HG03457 (cell line): ENCODE results near the gene L1CAM.

Experiments
- ATAC-seq: cut with Tn5 transposase; IDR thresholded peaks from one replicate; pipeline ENCODE4 v1.9.1; 2021; ENCODE audit warnings: moderate number of reproducible peaks; ENCODE audit not compliant: unreplicated experiment

Gene L1CAM

DNA sequence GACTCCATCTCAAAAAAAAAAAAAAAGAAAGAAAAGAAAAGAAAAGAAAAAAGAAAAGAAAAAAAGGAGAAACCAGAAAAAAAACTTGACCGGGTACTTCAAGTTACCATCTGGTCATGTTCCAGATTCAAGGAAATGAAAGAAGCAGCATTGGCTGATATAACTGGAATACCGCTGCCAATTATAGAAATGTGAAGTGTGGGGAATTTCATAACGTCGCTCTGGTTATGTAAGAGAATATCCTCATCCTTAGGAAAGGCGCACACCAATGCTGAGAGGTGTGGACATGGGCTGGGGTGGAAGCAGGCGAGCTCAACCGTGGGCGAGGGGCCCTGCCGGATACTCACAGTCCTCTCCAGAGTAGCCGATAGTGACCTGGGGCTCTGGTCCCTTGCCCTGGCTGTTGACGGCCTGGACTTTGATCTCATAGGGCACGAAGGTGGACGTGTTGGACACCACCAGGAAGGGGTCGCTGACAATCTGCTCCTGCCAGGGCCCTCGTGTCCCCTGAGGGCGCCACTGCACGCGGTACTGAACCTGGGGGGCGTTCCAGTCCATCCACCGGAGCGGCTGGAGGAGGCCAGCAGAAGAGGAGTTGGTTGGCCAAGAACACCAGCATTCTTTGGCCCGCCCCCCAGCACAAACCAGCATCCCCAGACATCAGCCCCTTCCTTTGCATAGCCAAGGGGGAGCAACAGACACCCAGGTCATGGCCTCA lies 19.5 kb downstream of the L1CAM start:
- ATAC-seq, result no peak

DNA sequence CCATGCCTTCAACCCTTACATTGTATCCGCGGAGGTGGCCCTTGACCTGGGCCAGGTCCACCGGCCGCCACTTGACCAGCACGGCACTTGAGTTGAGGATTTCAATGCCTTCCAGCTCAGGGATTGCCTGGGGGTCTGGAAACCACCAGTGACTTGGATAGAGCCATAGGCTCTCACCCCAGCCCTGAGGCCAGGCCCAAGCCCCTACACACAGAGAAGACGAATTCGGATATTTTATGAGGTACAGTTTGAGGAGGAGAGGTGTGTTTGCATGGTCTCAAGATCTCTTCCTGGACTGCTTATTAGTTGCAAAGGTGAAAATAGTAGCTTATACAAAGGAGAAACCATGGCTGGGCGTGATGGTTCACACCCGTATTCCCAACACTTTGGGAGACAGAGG lies 20.3 kb downstream of the L1CAM start:
- ATAC-seq, result no peak

DNA sequence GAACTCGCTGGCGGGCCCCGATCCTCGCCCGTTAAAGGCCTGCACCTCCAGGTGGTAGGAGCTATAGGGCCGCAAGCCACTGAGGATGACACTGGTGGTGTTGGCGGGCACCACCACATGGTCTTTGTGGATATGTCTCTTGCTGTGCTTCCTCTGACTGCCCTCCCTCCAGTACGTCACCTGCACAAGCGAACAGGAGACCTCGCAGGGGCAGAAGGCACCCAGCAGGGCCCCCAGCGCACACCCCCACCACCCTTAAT lies 20.7 kb downstream of the L1CAM start:
- no peak for ATAC-seq

DNA sequence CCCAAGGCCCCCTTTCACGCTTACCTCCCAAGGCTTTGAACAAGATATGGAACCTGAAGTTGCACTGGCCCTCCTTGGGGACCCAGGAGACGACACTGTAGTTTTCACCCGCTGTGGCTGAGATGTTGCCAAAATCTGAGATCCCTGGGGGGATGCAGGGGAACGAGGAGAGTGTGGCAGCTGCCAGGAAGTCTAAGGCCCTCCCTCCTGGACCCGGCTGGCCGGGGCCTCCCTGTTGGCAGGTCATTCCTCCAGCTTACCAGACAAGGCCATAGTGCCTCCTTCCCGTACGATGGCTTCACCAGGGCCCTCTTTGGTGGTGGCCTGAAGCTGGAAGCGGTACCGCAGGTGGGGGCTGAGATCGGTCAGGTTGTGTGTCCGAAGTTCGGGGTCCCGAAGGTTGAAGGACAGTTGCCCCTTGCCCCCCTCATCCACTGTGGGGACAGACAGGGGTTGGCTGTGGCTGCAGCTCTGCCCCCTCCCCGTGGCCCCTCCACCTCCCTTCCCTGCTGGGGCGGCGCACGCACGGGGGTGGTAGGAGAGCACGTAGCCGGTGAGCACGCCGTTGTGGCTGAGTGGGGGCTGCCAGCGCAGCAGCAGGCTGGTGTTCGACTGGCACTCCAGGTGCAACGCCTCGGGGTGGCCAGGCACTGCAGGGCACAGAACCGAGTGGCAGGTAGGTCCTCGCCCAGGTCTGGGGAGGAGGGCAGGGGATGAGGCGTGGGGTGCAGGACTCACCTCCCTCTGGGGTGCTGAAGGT lies 21.2 kb downstream of the L1CAM start:
- no peak for ATAC-seq

DNA sequence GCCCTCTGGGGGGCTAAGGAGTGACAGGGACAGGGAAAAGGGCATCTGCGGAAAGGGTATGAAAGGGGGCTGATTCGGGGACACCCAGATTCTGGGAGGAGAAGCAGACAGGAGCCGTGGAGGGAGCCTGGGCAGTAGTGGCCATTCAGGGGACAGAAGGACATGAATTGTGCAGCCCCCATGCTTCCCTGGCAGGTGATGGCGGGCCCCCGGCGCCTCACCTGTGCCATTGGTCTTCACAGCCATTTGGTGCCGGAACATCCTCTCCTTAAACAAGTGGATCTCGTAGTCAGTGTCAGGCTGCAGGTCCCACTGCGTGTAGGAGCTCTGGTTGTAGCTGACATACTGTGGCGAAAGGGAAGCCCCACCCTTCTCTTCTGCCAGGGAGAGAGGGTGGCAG lies 21.9 kb downstream of the L1CAM start:
- ATAC-seq, result no peak

DNA sequence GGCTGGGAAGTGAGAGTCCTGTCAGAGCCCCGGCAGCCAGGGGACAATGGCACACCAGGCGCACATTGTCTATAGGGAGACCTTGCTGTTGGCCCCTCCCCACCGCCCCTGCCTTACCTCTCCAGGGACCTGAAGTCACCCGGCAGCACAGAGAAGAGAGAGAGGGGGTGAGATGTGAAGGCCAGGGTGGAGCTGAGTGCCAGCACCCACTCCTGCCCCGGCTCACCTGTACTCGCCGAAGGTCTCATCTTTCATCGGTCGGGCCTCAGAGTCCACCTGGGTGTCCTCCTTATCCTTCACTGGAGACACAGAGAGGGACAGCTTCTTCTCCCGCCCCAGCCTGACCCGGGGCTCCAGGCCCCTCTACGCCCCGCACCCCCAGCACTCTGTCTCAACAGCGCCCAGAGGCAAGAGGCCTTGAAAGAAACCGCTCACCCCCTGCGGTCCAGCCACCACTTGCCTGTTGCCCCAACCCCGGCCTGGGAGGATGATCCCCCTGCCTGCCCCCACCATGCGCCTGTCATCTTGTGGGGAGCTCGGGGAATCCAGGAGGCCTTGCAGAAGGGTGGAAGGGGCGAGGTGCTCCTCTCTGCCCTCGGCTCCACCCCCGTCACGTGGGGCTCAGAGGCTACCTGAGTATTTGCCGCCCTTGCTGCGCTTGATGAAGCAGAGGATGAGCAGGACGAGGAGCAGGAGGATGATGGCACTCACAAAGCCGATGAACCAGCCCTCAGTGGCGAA lies 22.6 kb downstream of the L1CAM start:
- no peak for ATAC-seq

DNA sequence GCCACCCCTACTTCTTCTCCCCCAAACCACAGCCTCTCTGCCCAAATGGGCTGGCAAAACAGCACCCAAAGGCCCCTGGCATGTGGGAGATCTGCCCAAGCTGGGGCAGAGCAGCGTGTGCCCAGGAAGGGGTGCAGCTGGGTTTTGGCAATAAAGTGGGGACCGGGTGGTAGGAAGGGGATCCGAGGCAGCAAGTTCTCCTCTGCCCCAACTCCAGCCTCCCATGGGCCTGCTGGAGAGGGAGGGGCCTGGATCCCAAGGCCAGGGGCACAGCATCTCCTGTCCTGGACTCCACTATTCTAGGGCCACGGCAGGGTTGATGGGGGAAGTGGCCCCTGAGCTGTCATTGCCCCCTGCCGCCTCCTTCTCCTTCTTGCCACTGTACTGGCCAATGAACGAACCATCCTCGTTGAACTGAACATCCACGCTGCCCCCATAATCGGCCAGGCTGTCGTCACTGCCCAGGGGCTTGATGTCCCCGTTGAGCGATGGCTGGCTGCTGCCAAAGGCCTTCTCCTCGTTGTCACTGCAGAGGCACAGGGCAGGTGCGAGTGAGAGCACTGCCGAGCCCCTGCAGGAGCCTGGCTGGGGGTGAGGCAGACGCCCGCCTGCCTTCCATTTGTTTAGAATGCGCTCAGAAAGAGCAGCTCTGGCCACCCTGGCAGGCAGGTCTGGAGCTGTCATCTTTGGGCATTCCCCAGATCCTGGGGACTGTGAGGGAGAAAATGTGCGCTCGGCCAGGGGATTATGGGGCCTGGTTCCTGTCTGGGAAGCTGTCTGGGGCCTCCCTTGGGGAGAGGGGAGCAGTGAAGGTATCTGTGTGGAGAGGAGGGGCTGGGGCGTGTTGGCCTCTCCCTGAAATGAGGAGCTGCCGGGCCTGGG lies 23.4 kb downstream of the L1CAM start:
- ATAC-seq, result no peak

DNA sequence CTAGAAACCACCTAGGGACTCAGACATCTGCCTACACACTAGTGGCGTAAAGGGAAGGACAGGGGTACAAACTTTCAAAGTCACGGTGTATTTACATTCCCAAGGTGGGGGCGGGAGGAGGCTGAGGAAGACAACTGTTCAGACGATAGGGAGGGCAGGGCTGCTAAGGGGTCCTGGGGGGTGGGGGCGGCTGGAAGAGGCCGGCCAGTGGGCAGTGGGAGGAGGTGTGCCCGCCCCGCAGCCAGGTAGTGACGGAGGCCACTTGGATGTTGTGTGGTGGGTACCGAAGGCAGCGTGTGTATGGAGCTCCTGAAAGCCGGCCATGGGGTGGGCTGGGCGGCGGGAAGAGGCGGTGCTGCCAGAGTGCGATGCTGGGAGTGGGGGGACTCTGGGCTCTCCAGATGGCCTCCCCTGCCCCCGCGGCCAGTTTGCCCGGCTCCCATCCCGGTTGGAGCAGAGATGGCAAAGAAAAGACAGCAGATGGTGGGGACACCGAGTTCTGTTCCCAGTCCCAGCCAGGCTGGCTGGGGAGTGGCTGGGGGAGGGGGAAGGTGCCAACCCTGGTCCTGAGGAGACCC lies 24.2 kb downstream of the L1CAM start:
- no peak for ATAC-seq

DNA sequence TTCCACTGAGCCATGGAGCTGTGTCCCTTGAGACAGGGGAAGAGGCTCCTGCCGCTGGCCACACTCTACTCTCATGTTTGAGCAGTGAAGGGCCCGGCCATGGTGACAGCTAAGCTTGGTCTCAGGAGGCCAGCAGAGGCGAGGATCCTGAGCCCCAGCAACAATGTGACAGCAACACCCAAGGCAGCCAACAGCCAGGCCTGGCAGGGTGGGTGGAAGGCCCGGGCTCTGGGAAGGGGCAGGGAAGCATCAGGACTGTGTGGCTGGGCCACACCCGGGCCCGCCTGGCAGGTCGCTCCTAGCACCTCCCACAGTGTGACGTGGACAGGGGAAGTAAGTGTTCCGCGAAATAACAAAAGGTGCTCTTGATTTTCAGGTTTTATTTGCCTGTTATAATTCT lies 24.8 kb downstream of the L1CAM start:
- no peak for ATAC-seq

DNA sequence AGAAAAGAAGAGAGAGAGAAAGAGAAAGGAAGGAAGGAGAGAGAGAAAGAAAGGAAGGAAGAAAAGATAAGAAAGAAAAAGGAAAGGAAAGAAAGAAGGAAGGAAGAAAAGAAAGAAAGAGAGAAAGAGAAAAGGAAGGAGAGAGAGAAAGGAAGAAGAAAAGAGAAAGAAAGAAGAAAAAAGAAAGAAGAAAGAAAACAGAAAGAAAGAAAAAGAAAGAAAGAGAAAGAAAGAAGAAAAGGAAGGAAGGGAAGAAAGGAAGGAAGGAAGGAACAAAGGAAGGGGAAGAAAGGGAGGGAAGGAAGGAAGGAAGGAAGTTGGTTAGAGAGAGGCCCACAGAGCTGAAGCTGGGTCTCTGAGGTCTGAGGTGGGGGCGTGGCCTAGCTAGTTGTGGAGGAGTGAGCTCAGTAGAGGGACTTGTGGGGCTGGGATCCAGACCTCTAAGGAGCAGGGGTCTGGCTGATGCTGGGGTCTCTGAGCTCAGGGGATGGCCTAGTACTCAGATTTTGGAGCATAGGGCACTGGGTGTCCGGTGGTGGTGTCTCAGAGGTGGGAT lies 28.5 kb downstream of the L1CAM start:
- no peak for ATAC-seq

DNA sequence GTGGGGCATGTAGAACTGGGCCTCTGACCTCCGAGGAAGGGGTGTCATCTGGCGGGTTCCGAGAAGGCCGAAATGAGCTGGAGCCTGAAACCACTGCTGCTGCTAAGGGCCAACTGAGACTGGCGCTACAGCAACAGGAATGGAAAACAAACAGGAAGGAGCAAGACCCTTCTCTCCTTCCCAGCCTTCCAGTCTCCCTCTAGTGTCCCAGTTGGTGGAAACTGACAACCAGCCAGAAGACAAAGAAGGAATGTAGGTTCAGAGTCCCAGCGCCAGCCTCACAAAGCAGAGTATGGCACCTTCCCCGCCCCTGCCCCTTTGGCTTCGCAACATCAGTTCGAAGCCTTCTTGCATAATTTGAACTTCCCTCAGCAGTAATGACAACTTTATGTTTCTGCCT lies 31.3 kb downstream of the L1CAM start:
- no peak for ATAC-seq

DNA sequence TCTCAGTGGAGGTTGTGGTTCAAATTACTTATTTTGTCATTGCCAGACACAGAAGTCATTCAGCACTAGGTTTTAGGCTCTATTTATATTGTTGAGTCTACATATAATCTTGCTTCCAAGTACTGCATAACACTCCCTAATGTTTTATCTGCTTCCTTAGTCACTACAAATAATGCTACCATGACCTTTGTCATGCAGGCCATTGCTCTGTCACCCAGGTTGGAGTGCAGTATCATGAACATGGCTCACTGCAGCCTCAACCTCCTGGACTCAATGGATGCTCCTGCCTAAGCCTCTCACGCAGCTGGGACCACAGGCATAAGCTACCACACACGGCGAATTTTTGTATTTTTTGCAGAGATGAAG lies 32.1 kb downstream of the L1CAM start:
- ATAC-seq, result no peak

DNA sequence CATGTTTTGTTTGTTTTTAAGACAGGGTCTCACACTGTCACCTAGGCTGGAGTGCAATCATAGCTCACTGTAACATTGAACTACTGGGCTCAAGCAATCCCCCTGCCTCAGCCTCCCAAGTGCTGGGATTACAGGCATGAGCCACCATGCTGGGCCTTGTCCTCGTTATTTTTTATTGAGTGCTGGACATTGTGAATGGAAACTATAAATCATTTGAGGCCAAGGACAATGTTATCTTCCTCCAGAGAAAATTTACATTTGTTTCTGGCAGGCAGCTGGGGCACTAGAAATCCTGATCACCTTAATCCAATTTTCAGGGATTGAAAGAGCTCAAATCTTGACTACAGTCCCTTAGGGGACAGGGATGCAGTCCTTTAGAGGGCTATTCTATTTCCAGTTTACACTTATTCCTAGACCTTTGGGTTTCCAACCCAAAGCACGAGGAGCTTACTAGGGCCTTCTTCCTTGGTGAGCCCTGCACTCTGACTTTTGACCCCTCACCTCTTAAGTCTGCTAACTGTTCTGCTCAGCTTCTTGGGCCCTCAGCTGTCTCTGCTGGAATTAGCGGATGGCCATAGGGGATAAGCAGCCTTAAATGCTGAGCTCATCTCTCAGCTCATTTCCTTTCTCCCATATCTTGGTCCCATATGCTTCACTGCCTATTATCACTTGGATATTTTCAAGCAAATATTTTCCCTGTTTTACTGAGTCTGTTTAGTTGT lies 32.6 kb downstream of the L1CAM start:
- no peak for ATAC-seq

DNA sequence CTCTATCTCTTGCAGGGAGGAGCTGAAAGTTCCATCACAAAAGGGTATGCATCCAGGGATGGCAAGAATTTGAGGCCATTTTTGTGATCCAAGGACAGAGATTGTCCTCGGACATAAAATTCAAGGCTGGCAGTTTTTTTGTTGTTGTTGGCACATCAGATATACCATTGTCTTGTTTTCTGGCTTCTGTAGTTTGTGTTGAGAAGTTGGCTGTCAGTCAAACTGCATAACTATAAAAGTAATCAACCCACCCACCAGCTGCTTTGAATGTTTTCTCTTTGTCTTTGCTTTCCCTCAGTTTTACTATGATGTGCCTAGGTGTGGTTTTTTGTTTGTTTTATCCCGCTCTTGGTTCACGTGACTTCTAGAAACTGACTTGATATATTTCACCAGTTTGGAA lies 34.0 kb downstream of the L1CAM start:
- ATAC-seq, result no peak

DNA sequence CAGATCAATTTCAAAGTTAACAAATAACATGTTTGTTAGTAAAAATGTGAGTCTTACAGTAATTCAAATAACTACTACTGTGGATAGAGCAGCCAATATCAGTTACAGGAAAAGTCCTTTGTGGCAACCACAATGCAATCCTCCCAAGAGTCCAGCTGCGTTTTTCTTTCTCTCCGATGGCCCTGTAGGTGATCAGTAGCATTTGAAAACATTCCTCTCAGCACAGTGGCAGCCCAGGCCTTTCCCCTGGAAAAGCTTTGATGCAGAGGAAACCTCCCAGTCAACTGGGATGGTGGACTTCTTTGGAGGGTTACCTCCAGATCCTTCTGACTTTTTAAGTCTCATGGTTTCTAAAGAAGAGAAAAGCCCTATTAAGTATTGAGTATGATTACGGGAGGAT lies 37.6 kb downstream of the L1CAM start:
- no peak for ATAC-seq

DNA sequence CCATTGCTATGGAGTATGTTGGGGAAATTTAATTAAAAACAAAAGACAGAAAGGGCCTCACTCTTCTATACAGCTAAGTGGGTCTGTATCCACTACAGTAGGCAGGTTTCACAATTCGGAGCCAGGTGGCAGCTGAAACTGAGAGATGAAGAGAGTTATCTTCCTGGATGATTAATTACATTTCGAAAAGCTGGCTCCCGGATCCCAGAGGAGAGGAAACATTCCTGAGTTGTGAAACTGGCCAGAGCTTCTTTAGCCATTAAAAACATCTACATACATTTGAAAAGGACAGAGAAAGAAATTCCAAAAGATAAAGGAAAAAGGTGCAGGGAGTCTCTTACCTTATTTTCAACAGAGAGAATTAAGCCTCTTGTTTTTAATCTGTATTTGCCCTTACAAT lies 40.1 kb downstream of the L1CAM start:
- ATAC-seq, result no peak

DNA sequence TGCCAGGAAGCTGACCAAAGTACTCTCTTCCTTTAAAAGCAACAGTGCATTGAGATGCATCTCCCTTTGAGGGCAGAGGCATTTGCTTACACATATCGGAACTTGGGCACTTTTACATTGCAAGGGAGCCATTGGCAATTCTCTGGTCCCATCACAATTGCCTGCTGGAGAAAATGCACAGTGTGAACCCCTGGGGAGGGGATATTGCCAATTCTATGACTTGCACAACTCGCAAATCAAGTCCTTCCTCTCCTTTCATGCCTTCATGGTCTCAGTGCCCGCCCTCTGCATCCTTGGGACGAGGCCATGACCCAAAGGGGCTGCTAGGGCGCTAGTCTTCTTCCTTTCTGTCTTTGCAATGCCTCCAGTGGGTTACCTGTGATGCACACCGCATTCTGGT lies 40.8 kb downstream of the L1CAM start:
- ATAC-seq, result no peak

DNA sequence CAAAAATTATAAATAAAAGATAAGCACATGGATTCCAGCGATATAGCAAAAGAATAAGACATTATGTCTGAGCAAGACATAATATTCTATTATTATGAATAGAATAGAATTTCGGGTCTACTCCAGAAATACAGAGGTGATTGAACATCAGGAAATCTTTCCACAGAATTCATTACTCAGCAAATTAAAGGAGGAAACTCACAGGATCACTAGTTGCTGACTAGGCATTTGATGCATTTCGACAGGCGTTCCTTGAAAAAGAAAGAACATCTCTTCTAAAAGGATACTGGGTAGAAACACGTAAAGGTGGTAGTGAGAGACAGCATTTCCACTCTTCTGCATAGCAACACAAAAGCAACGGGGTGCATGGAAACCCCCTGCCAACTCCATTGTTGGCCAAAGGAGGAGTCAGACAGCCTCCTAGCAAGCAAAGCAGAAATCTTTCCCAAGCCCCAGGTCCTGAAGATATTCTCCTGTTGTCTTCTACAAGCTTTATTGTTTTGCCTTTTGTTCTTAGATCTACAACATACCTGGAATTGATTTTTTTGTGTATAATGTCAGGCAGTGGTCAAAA lies 41.4 kb downstream of the L1CAM start:
- no peak for ATAC-seq

DNA sequence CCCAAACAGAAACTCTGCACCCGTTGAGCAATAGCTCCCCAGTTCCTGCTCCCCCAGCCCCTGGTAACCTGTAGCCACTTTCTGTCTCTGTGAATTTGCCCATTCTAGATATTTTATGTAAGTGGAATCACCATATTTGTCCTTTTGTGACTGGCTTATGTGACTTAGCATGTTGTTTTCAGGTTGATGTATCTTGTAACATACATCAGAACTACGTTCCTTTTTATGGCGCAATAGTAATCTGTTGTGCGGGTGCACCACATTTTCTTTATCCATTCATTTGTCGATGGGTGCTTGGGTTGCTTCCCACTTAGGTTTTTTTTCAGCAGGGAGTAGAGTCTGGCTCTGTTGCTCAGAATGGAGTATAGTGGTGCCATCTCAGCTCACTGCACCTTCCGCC lies 49.1 kb downstream of the L1CAM start:
- ATAC-seq, result no peak

DNA sequence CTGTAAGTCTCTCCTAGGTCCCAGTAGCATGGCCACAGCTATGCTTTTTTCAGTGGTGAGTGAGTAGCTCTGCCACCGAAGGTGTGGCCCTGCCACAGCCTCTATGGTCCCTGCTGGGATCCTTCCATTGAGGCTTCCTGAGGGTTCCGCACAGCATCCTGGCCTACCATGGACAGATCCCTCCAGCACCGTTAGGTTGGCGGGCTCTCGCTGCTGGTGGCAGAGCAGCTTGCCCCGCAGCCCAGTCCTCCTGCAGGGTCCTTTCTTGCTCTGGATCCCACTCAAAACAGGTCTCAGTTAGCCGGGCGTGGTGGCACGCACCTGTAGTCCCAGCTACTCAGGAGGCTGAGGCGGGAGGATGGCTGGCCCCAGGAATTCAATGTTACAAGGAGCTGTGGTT lies 53.2 kb downstream of the L1CAM start:
- ATAC-seq, result no peak
